Hepatocyte (in vitro differentiated cells): ENCODE data around the gene MGAT5. TPM values are rescaled to one million over a fixed set of nuclear protein-coding genes. Genes with fewer than 3 reads are reported as not detected.

Experiments used
- DNase-seq: peaks from one replicate; pipeline ENCODE4 v3.0.0-alpha.2; 2016; ENCODE audit warnings: low spot score
- H2AFZ ChIP-seq: fragments of 200-600 bp; sonication (generic); 2 replicates; pipeline ENCODE4 v1.6.0; 2016; ENCODE audit warnings: antibody characterized with exemption, mild to moderate bottlenecking
- H3K27ac ChIP-seq: fragments of 200-600 bp; sonication (generic); 2 replicates; pipeline ENCODE4 v1.5.1; 2016; ENCODE audit warnings: mild to moderate bottlenecking
- H3K27me3 ChIP-seq: fragments of 200-600 bp; sonication (generic); 2 replicates; pipeline ENCODE4 v1.6.1; 2016
- H3K36me3 ChIP-seq: fragments of 200-600 bp; sonication (generic); replicated peaks from 2 replicates; pipeline ENCODE4 v1.5.1; 2016; ENCODE audit warnings: low read depth; ENCODE audit not compliant: insufficient read depth
- H3K4me1 ChIP-seq: fragments of 200-600 bp; sonication (generic); 2 replicates; pipeline ENCODE4 v1.5.1; 2016; ENCODE audit warnings: mild to moderate bottlenecking, moderate library complexity; ENCODE audit not compliant: insufficient read depth
- H3K4me2 ChIP-seq: fragments of 200-600 bp; sonication (generic); 2 replicates; pipeline ENCODE4 v1.6.0; 2016
- H3K4me3 ChIP-seq: fragments of 200-600 bp; sonication (generic); 2 replicates; pipeline ENCODE4 v1.5.1; 2016; ENCODE audit warnings: mild to moderate bottlenecking
- H3K79me2 ChIP-seq: fragments of 200-600 bp; sonication (generic); 2 replicates; pipeline ENCODE4 v1.6.0; 2017; ENCODE audit warnings: mild to moderate bottlenecking
- H3K9me2 ChIP-seq: fragments of 200-600 bp; sonication (generic); replicated peaks from 2 replicates; pipeline ENCODE4 v1.6.0; 2017; ENCODE audit warnings: mild to moderate bottlenecking; ENCODE audit not compliant: insufficient read depth
- H3K9me3 ChIP-seq: fragments of 200-600 bp; sonication (generic); 2 replicates; pipeline ENCODE4 v1.5.1; 2016; ENCODE audit warnings: low read depth, mild to moderate bottlenecking
- H4K20me1 ChIP-seq: fragments of 200-600 bp; sonication (generic); 2 replicates; pipeline ENCODE4 v1.6.0; 2016; ENCODE audit warnings: mild to moderate bottlenecking; ENCODE audit not compliant: insufficient read depth, poor library complexity, severe bottlenecking
- EZH2 ChIP-seq: fragments of 200-600 bp; sonication (generic); IDR thresholded peaks from 2 replicates; pipeline ENCODE4 v1.6.1; 2016; ENCODE audit warnings: antibody characterized with exemption, mild to moderate bottlenecking, borderline replicate concordance
- EZH2phosphoT487 ChIP-seq: fragments of 200-600 bp; sonication (generic); IDR thresholded peaks from one replicate; pipeline ENCODE4 v1.6.1; 2018; ENCODE audit warnings: antibody characterized with exemption, mild to moderate bottlenecking, low read depth, moderate library complexity; ENCODE audit not compliant: unreplicated experiment, severe bottlenecking
- WGBS: methylation state at CpG from one replicate; pipeline ENCODE4 v1.1.6; 2016; ENCODE audit warnings: low lambda C conversion rate; ENCODE audit errors: missing lambda C conversion rate; 5-methylcytosine and 5-hydroxymethylcytosine counted together
- polyA plus RNA-seq: library from polyadenylated mRNA; unstranded; fragments of >200 nt; fragmentation: Nextera tagmentation; extraction: Ambion mirVana; gene quantifications from 2 replicates; pipeline ENCODE4 v1.2.1, GENCODE V29; 2016
- total RNA-seq: library from RNA; depleted of rRNA; stranded (reverse); fragments of >200 nt; gene quantifications from 2 replicates; pipeline ENCODE4 v1.2.3, GENCODE V29; 2014
- TF ChIP-seq, protein P1 (sequence below): fragments of 200-600 bp; sonication (generic); IDR thresholded peaks from 2 replicates; pipeline ENCODE4 v1.5.1; 2016; ENCODE audit warnings: antibody characterized with exemption, mild to moderate bottlenecking; ENCODE audit not compliant: poor library complexity

The MGAT5 gene
- total and polyA plus RNA-seq, 2 experiments from 2014 or later = 9.1 to 30.2 TPM

DNA sequence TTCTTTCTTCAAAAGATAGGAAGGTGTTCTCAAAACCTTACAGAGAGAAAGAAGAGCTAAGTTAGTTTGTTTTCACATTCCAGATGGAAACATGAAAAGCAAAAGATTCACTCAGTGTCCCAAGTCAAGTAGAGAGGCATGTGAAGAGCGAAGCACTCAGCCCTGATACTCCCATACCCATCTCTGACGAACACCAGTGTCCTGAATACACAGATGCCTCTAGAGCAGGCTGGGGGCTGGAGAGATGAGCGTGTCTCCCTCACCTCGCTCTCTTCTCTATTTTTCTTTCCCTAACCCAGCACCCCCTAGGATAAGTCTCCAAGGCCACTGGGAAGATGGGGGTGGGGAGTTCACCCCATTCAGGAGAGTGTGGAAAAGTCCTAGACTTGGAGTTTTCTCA, 237.2 kb downstream of the MGAT5 start:
- 78% methylated on average over 4 of the region's 4 CpGs for WGBS

DNA sequence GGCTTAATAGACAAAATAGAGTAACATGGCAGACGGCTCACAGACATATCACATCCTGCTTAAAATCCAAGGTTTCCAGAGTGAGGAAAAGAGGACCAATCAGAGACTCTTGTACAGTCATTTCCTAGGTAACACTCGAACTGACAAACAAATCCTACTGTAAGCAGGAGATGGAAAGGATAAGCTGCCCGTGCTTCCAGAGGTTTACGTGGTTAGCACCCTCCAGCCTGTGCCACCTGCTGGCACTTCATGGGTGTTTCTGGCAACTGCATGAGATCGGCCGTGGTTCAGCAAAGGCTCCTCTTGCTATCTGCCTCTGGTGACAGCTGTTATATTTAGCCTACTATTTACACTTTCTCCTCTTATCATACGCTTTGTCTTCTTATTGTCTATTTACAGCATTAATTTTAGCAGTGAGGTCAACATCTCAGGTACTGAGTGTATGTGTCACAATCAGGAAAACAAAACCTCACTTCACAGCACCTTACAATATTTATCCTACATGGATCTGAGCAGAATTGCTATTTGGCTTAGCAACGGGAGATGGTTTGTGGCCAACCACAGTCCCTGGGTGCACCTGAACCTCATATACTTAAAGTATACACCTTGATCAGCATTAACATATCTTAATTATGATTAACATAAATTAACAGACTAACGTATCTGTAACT, 238.0 kb downstream of the MGAT5 start:
- 59% methylated on average over 9 of the region's 9 CpGs for WGBS
- no peak overlapping the region for H2AFZ ChIP-seq

More for the DNA sequence above, 237.2 kb downstream of the MGAT5 start:
- Histone ChIP-seq H3K4me3 (no peak overlapping the region), H3K9me2 (no peaks in the 10 kb centered on the region), H3K4me1 (no peaks in the 10 kb centered on the region), H4K20me1 (no peaks in the 10 kb centered on the region), H3K36me3 (no peaks in the 10 kb centered on the region), H3K27ac (no peak overlapping the region), H3K27me3 (no peaks in the 10 kb centered on the region), H3K9me3 (no peaks in the 10 kb centered on the region), H2AFZ (no peak overlapping the region), H3K4me2 (no peak overlapping the region), H3K79me2 (no peaks in the 10 kb centered on the region)
- DNase-seq = no peak
- TF ChIP-seq EZH2phosphoT487 = no peak
- TF ChIP-seq, protein P1, sequence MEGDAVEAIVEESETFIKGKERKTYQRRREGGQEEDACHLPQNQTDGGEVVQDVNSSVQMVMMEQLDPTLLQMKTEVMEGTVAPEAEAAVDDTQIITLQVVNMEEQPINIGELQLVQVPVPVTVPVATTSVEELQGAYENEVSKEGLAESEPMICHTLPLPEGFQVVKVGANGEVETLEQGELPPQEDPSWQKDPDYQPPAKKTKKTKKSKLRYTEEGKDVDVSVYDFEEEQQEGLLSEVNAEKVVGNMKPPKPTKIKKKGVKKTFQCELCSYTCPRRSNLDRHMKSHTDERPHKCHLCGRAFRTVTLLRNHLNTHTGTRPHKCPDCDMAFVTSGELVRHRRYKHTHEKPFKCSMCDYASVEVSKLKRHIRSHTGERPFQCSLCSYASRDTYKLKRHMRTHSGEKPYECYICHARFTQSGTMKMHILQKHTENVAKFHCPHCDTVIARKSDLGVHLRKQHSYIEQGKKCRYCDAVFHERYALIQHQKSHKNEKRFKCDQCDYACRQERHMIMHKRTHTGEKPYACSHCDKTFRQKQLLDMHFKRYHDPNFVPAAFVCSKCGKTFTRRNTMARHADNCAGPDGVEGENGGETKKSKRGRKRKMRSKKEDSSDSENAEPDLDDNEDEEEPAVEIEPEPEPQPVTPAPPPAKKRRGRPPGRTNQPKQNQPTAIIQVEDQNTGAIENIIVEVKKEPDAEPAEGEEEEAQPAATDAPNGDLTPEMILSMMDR = no peak
- TF ChIP-seq EZH2 = no peak

DNA sequence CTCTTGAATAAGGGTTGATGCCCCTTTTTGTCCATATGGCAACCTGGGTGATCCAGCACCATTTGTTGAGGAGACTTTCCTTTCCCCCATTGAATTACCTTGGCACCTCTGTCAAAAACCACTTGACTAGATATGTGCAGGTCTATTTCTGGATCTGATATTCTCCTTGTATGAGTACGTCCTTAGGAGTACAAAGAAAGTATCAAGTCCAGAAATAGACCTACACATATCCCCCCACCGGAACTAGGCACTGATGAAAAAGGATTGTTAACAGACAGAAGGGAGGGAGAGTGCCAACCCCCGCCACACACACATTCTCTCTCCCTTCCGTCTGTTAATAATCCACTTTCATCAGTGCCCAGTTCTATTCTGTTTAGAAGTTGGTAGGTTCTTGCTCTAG, 239.9 kb downstream of the MGAT5 start:
- no peaks in the 10 kb centered on the region for H3K27me3 ChIP-seq
- TF ChIP-seq, protein P1 = no peak
- TF ChIP-seq EZH2 (no peak), EZH2phosphoT487 (no peak)
- H3K4me2 ChIP-seq = no peak overlapping the region
- H3K9me2 ChIP-seq = no peaks in the 10 kb centered on the region
- H3K79me2 ChIP-seq = no peaks in the 10 kb centered on the region
- no peak overlapping the region for H3K27ac ChIP-seq
- H3K36me3 ChIP-seq = no peaks in the 10 kb centered on the region
- no peaks in the 10 kb centered on the region for H3K9me3 ChIP-seq
- H2AFZ ChIP-seq = no peak overlapping the region
- WGBS = 86% methylated on average over 4 of the region's 4 CpGs
- no peaks in the 10 kb centered on the region for H4K20me1 ChIP-seq
- H3K4me1 ChIP-seq = no peaks in the 10 kb centered on the region
- no peak overlapping the region for H3K4me3 ChIP-seq
- DNase-seq = no peak

More for the DNA sequence above, 238.0 kb downstream of the MGAT5 start:
- no peaks in the 10 kb centered on the region for H3K9me3 ChIP-seq
- no peak overlapping the region for H3K4me2 ChIP-seq
- no peaks in the 10 kb centered on the region for H3K36me3 ChIP-seq
- no peak overlapping the region for H3K4me3 ChIP-seq
- no peaks in the 10 kb centered on the region for H3K9me2 ChIP-seq
- no peaks in the 10 kb centered on the region for H3K4me1 ChIP-seq
- no peak for DNase-seq
- H3K27ac ChIP-seq = no peak overlapping the region
- TF ChIP-seq EZH2 = no peak
- no peak for TF ChIP-seq EZH2phosphoT487
- TF ChIP-seq, protein P1 = no peak
- H3K27me3 ChIP-seq = no peaks in the 10 kb centered on the region
- H4K20me1 ChIP-seq = no peaks in the 10 kb centered on the region
- no peaks in the 10 kb centered on the region for H3K79me2 ChIP-seq
